IMR-90 (cell line): ENCODE measurements around the gene CRYGS. TPM values are rescaled to one million over a fixed set of nuclear protein-coding genes. Genes with fewer than 3 reads are reported as not detected.

Experiments
- ATAC-seq: fragments of 200-7000 bp; cut with Tn5 transposase; 2 replicates; pipeline ENCODE4 v1.9.1; 2020; ENCODE audit warnings: low read depth, mild to moderate bottlenecking, moderate library complexity
- BruUV-seq: library from RNA; stranded (reverse); fragments of 400-500 nt; replicated peaks from 2 replicates; lab custom pipeline; 2021; lab: Mats Ljungman, UMichigan
- CTCF ChIA-PET: fragments of 300-600 bp; formaldehyde crosslinking; extraction: SDS; loops from one replicate; lab custom pipeline; 2021; ENCODE audit warnings: antibody characterized with exemption; lab: Yijun Ruan, JAX
- POLR2A ChIA-PET: fragments of 300-600 bp; sonication (Branson Sonifier 250); formaldehyde crosslinking; loops from one replicate; lab custom pipeline; 2022; ENCODE audit warnings: antibody characterized with exemption; ENCODE audit not compliant: unreplicated experiment; lab: Charles Lee
- DNase-seq: peaks from one replicate; pipeline ENCODE4 v3.0.0; 2013
- H2AFZ ChIP-seq: replicated peaks from 2 replicates; pipeline ENCODE3; 2013; ENCODE audit warnings: low read length, mild to moderate bottlenecking; ENCODE audit not compliant: poor library complexity
- H2AK5ac ChIP-seq: 2 replicates; pipeline ENCODE4 v1.6.1; 2013; ENCODE audit warnings: low read depth, low read length, inconsistent platforms
- H2AK9ac ChIP-seq: replicated peaks from 2 replicates; pipeline ENCODE3; 2013; ENCODE audit warnings: mild to moderate bottlenecking, low read depth, low read length, moderate library complexity; ENCODE audit not compliant: poor library complexity
- H2BK120ac ChIP-seq: 2 replicates; pipeline ENCODE4 v1.6.1; 2013; ENCODE audit warnings: low read depth, low read length, inconsistent platforms
- H2BK15ac ChIP-seq: 3 replicates; pipeline ENCODE4 v1.6.1; 2013; ENCODE audit warnings: low read depth, low read length, inconsistent platforms
- H2BK20ac ChIP-seq: 2 replicates; pipeline ENCODE4 v1.6.1; 2013; ENCODE audit warnings: low read depth, mild to moderate bottlenecking, inconsistent platforms, low read length, moderate library complexity
- H2BK5ac ChIP-seq: 2 replicates; pipeline ENCODE4 v1.6.1; 2013; ENCODE audit warnings: mild to moderate bottlenecking, low read depth, low read length, inconsistent platforms; ENCODE audit not compliant: poor library complexity, severe bottlenecking
- H3K14ac ChIP-seq: replicated peaks from 2 replicates; pipeline ENCODE4 v1.6.1; 2013; ENCODE audit warnings: low read depth, low read length, inconsistent platforms
- H3K18ac ChIP-seq: 2 replicates; pipeline ENCODE4 v1.6.1; 2013; ENCODE audit warnings: low read depth, low read length, control low read depth
- H3K23ac ChIP-seq: 2 replicates; pipeline ENCODE4 v1.6.1; 2013; ENCODE audit warnings: low read depth, low read length, inconsistent platforms
- H3K27ac ChIP-seq: 2 replicates; pipeline ENCODE4 v1.5.1; 2013; ENCODE audit warnings: mild to moderate bottlenecking, control low read depth, low read length; ENCODE audit not compliant: insufficient read depth
- H3K27me3 ChIP-seq: 2 replicates; pipeline ENCODE4 v1.6.1; 2013; ENCODE audit warnings: low read length; ENCODE audit not compliant: control insufficient read depth, insufficient read depth
- H3K36me3 ChIP-seq: 2 replicates; pipeline ENCODE4 v1.6.1; 2013; ENCODE audit warnings: low read length, mixed read lengths; ENCODE audit not compliant: control insufficient read depth, insufficient read depth
- H3K4ac ChIP-seq: 2 replicates; pipeline ENCODE4 v1.6.1; 2013; ENCODE audit warnings: low read depth, low read length, inconsistent platforms
- H3K4me1 ChIP-seq: 2 replicates; pipeline ENCODE4 v1.6.1; 2013; ENCODE audit warnings: low read length, mixed read lengths; ENCODE audit not compliant: control insufficient read depth, insufficient read depth
- H3K4me2 ChIP-seq: 2 replicates; pipeline ENCODE4 v1.6.1; 2013; ENCODE audit warnings: low read depth, mild to moderate bottlenecking, control low read depth, low read length, moderate library complexity
- H3K4me3 ChIP-seq: 2 replicates; pipeline ENCODE4 v1.5.1; 2013; ENCODE audit warnings: low read depth, mild to moderate bottlenecking, control low read depth, low read length, moderate library complexity; ENCODE audit not compliant: insufficient read depth
- H3K56ac ChIP-seq: 2 replicates; pipeline ENCODE4 v1.6.1; 2013; ENCODE audit warnings: low read length, inconsistent platforms; ENCODE audit not compliant: insufficient read depth; ENCODE audit errors: extremely low read depth
- H3K79me1 ChIP-seq, 2 experiments: 2 replicates each; pipeline ENCODE4 v1.6.1; 2013; ENCODE audit warnings: low read length in 2 of 2, inconsistent platforms in 1 of 2, low read depth in 1 of 2
- H3K9ac ChIP-seq: 2 replicates; pipeline ENCODE4 v1.6.1; 2013; ENCODE audit warnings: low read depth, low read length, control low read depth
- H3K9me1 ChIP-seq: 2 replicates; pipeline ENCODE4 v1.6.1; 2013; ENCODE audit warnings: low read length, inconsistent platforms; ENCODE audit not compliant: insufficient read depth
- H3K9me3 ChIP-seq: 2 replicates; pipeline ENCODE4 v1.6.1; 2013; ENCODE audit warnings: low read length; ENCODE audit not compliant: control insufficient read depth, insufficient read depth
- H4K20me1 ChIP-seq: 2 replicates; pipeline ENCODE4 v1.6.1; 2013; ENCODE audit warnings: low read length, inconsistent platforms; ENCODE audit not compliant: insufficient read depth
- H4K5ac ChIP-seq: 2 replicates; pipeline ENCODE4 v1.6.1; 2013; ENCODE audit warnings: mild to moderate bottlenecking, low read depth, low read length, control low read depth
- H4K8ac ChIP-seq, 2 experiments: 2 replicates each; pipeline ENCODE4 v1.6.1; 2013; ENCODE audit warnings: low read depth in 2 of 2, low read length in 2 of 2, control low read depth in 1 of 2, inconsistent platforms in 1 of 2
- H4K91ac ChIP-seq: 2 replicates; pipeline ENCODE4 v1.6.1; 2013; ENCODE audit warnings: low read depth, low read length, inconsistent platforms; ENCODE audit not compliant: insufficient read depth
- BHLHE40 ChIP-seq: fragments of 150-350 bp; IDR thresholded peaks from 2 replicates; pipeline ENCODE4 v1.6.1; 2016; ENCODE audit warnings: mild to moderate bottlenecking, low read depth, low read length
- CEBPB ChIP-seq: IDR thresholded peaks from 2 replicates; pipeline ENCODE4 v1.6.1; 2012; ENCODE audit warnings: low read depth, low read length, improper control_type of control experiment
- CHD1 ChIP-seq: IDR thresholded peaks from 2 replicates; pipeline ENCODE4 v1.6.1; 2012; ENCODE audit warnings: low read depth, low read length, improper control_type of control experiment
- CTCF ChIP-seq: conservative IDR thresholded peaks from 2 replicates; pipeline ENCODE4 v1.5.1; 2012; ENCODE audit warnings: mild to moderate bottlenecking, low read depth, low read length, improper control_type of control experiment
- ELK1 ChIP-seq: fragments of 150-350 bp; IDR thresholded peaks from 2 replicates; pipeline ENCODE4 v1.6.1; 2016; ENCODE audit warnings: low read depth, mild to moderate bottlenecking, low read length, moderate library complexity, borderline replicate concordance
- FOS ChIP-seq: fragments of 150-350 bp; IDR thresholded peaks from 2 replicates; pipeline ENCODE4 v1.6.1; 2016; ENCODE audit warnings: low read depth, low read length
- MAFK ChIP-seq: IDR thresholded peaks from 2 replicates; pipeline ENCODE4 v1.6.1; 2012; ENCODE audit warnings: low read depth, low read length, improper control_type of control experiment
- MAZ ChIP-seq: IDR thresholded peaks from 2 replicates; pipeline ENCODE4 v1.6.1; 2012; ENCODE audit warnings: low read depth, mild to moderate bottlenecking, low read length, improper control_type of control experiment, moderate library complexity, borderline replicate concordance
- MXI1 ChIP-seq: IDR thresholded peaks from 2 replicates; pipeline ENCODE4 v1.6.1; 2012; ENCODE audit warnings: low read depth, mild to moderate bottlenecking, low read length, moderate library complexity, borderline replicate concordance
- NFE2L2 ChIP-seq: fragments of 150-350 bp; IDR thresholded peaks from 2 replicates; pipeline ENCODE4 v1.6.1; 2016; ENCODE audit warnings: low read depth, mild to moderate bottlenecking, low read length
- RAD21 ChIP-seq: IDR thresholded peaks from 2 replicates; pipeline ENCODE4 v1.6.1; 2012; ENCODE audit warnings: low read length, improper control_type of control experiment
- RCOR1 ChIP-seq: IDR thresholded peaks from 2 replicates; pipeline ENCODE4 v1.6.1; 2012; ENCODE audit warnings: mild to moderate bottlenecking, low read length, improper control_type of control experiment; ENCODE audit not compliant: insufficient replicate concordance
- RFX5 ChIP-seq: IDR thresholded peaks from 2 replicates; pipeline ENCODE4 v1.8.0; 2012; ENCODE audit warnings: low read depth, mild to moderate bottlenecking, low read length, moderate library complexity
- SMC3 ChIP-seq: fragments of 150-350 bp; IDR thresholded peaks from 2 replicates; pipeline ENCODE4 v1.6.1; 2016; ENCODE audit warnings: low read depth, mild to moderate bottlenecking, antibody characterized with exemption, low read length, moderate library complexity
- USF2 ChIP-seq: fragments of 150-350 bp; IDR thresholded peaks from 2 replicates; pipeline ENCODE4 v1.6.1; 2017; ENCODE audit warnings: mild to moderate bottlenecking, antibody characterized with exemption, low read length, low read depth
- WGBS, 2 experiments: methylation state at CpG; one replicate each; pipeline versions ENCODE4 v1.1.5 to v1.1.7; 2013; ENCODE audit warnings: missing lambda C conversion rate in 2 of 2; ENCODE audit not compliant: insufficient read length in 1 of 2; ENCODE audit errors: extremely low coverage in 2 of 2; 5-methylcytosine and 5-hydroxymethylcytosine counted together
- dilution Hi-C: fragments of 300-500 bp; cut with HindIII; formaldehyde crosslinking; loops from one replicate; pipeline ENCODE4 v1.14.3; 2018; ENCODE audit warnings: low sequenced_read_pairs; ENCODE audit not compliant: unreplicated experiment
- in situ Hi-C: fragments of 300-500 bp; cut with MboI; formaldehyde crosslinking; loops from 3 replicates; pipeline ENCODE4 v1.14.3; 2019; ENCODE audit warnings: low sequenced_read_pairs, inconsistent platforms, mixed read lengths
- intact Hi-C: fragments of 100-400 bp; cut with micrococcal nuclease; formaldehyde crosslinking; loops from 2 replicates; pipeline ENCODE4 v1.10.0; 2022
- polyA plus RNA-seq, 3 experiments: library from polyadenylated mRNA; depleted of rRNA; stranded (reverse); fragments of >200 nt; gene quantifications; 2 replicates each; pipeline ENCODE4 v1.2.3, GENCODE V29; 2012; ENCODE audit warnings: low replicate concordance in 1 of 3
- total RNA-seq: library from RNA; depleted of rRNA; stranded (reverse); fragments of >200 nt; gene quantifications from 2 replicates; pipeline ENCODE4 v1.2.3, GENCODE V29; 2012

CRYGS gene
- total and polyA plus RNA-seq, 2 of the 4 experiments (the other 2 are of a cell fraction): 0.36 to 2.1 TPM

- peaks cover 24% of the 10 kb centered on the region for H3K27me3 ChIP-seq
- TF ChIP-seq CHD1 (no peak), RFX5 (no peak), NFE2L2 (no peak), MAFK (no peak), RAD21 (no peak), CTCF (no peak), FOS (no peak), CEBPB (no peak), SMC3 (no peak), BHLHE40 (no peak), ELK1 (no peak), MAZ (no peak), RCOR1 (no peak), USF2 (no peak), MXI1 (no peak)
- BruUV-seq: no TSS peak
- no peak for DNase-seq
- H4K8ac ChIP-seq: no peak overlapping the region
- H3K23ac ChIP-seq: no peak overlapping the region
- no peak overlapping the region for H3K4ac ChIP-seq
- H3K27ac ChIP-seq: no peak overlapping the region
- no peak for ATAC-seq
- H2AK5ac ChIP-seq: no peak overlapping the region
- intact Hi-C loops: no loop called here
- no peak overlapping the region for H2AFZ ChIP-seq
- no peaks in the 10 kb centered on the region for H3K79me1 ChIP-seq
- H3K4me3 ChIP-seq: no peak overlapping the region
- no peak overlapping the region for H2BK5ac ChIP-seq
- POLR2A ChIA-PET: no interaction called here
- H3K4me2 ChIP-seq: no peak overlapping the region
- H3K9me1 ChIP-seq: no peaks in the 10 kb centered on the region
- no peaks in the 10 kb centered on the region for H3K36me3 ChIP-seq
- H3K14ac ChIP-seq: no peak overlapping the region
- CTCF ChIA-PET: no interaction called here
- dilution Hi-C loops: no loop called here
- H3K9me3 ChIP-seq: no peaks in the 10 kb centered on the region
- no peak overlapping the region for H3K18ac ChIP-seq
- no peak overlapping the region for H3K56ac ChIP-seq
- H2BK15ac ChIP-seq: no peak overlapping the region
- H2BK120ac ChIP-seq: no peak overlapping the region
- no peak overlapping the region for H2AK9ac ChIP-seq
- WGBS, 2 experiments: 33% methylated on average over 1 of the region's 2 CpGs; no CpG with 5 or more reads in 1 of the 2 experiments
- no peak overlapping the region for H2BK20ac ChIP-seq
- no peaks in the 10 kb centered on the region for H4K20me1 ChIP-seq
- in situ Hi-C loops: no loop called here
- no peaks in the 10 kb centered on the region for H3K4me1 ChIP-seq
- H4K91ac ChIP-seq: no peak overlapping the region
- no peak overlapping the region for H3K9ac ChIP-seq
- no peak overlapping the region for H4K5ac ChIP-seq
Observed at GRCh38 chr3:186509423-186509822, 34.8 kb downstream of the CRYGS start.
